Glomerular endothelial cell (primary cell): ENCODE data around the gene SWAP70. TPM values are rescaled to one million over a fixed set of nuclear protein-coding genes. Genes with fewer than 3 reads are reported as not detected.
"Not testable (repeated sequence)": the region's sequence is repeated elsewhere in the genome, so short reads cannot be mapped to it uniquely, and the experiment has no call there.

Experiments
- DNase-seq: peaks from one replicate; pipeline ENCODE4 v3.0.0-alpha.2; 2011; ENCODE audit warnings: low read depth, low spot score; ENCODE audit errors: extremely low read depth
- total RNA-seq: library from RNA; depleted of rRNA; stranded (reverse); fragments of >200 nt; gene quantifications from 2 replicates; pipeline ENCODE4 v1.2.3, GENCODE V29; 2015

Gene SWAP70
- total RNA-seq, 1 donor from 2014 or later, result 96.5 TPM

GRCh38 chr11:9689721-9690120 is 25.8 kb downstream of the SWAP70 start:
- no peak for DNase-seq

DNA sequence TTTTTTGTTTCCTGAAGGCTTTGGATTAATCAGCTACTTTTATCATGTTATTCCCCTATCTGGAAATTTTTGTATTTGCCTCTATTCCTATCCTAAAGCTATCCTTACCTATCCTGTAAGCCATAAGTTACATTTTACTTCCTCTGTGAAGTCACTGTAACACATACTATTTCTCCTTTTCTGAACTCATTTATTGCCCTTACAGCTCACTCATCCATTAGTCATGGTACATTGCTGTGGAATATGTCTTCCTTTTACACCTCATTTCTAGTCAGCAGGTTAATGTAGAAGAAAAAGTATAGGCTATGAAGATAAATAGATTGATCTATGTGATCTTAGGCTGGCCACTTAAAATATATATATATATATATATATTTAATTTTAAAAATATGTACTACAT is 28.0 kb downstream of the SWAP70 start:
- no peak for DNase-seq

GRCh38 chr11:9692691-9693090 is 28.8 kb downstream of the SWAP70 start:
- DNase-seq, result no peak

DNA sequence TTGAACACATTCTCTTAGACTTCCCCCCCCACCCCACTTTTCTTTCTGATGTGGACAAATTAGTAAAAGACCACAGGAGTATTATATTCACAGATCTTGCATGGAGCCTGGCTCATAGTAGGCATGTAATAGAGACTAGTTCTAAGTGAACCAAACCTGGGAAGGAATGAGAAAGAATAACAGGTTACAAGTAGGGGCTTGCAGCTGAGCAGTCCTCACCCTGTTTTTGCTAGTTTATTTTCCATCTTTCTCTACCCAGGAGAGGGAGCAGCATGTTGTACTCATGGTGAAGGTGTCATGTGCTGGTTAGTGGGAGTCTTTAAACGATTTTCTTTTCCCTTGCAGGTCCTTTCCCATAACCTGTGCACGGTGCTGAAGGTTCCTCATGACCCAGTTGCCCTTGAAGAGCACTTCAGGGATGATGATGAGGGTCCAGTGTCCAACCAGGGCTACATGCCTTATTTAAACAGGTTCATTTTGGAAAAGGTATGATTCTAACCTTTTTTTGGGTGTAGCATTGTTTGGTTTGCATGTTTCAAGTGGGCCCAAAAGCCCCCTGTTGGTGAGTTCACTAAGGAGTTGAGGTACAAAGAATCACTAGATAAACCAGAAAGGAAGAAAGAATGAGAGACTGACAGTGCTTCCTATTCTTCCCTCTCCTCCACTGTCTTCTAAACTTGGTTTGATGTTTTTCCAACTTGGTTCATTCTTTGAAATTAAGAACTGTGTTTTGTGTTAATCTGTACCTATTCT is 30.1 kb downstream of the SWAP70 start:
- no peak for DNase-seq

GRCh38 chr11:9695228-9695627 is 31.4 kb downstream of the SWAP70 start:
- not testable (repeated sequence) for DNase-seq

DNA sequence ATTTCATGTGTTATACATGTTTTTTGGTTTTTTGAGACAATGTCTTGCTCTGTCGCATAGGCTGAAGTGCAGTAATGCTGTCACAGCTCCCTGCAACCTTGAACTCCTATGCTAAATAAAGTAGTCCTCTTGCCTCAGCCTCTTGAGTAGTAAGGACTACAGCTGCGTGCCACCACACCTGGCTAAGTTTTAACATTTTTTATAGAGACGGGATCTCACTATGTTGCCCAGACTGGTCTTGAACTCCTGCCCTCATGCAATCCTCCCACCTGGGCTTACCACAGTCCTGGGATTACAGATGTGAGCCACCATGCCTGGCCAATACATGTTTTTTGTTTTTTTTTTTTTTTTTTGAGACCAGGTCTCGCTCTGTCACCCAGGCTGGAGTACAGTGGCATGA is 33.9 kb downstream of the SWAP70 start:
- DNase-seq, result no peak

GRCh38 chr11:9700105-9700801 is 36.4 kb downstream of the SWAP70 start:
- no peak for DNase-seq

DNA sequence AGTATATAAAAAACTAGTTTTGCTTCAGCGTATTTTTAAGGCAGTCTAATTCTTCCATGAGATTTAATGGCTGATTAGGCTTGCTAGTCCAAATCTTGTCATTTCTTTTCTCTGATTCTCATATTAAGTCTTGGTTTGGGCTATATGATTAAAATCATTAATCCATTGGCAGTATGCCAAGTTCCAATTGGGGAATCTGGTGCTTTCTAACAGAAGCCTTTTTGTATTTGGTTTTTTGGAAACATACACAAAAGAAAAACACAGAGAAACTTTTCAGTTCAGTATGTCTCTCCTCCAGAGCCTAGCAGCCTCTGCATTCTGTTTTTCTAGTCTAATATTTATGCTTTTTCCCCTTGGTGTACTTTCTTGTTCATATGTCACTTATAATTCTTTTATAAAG is 37.9 kb downstream of the SWAP70 start:
- DNase-seq, result no peak

GRCh38 chr11:9703280-9703679 is 39.4 kb downstream of the SWAP70 start:
- DNase-seq, result peak; percentile 76

DNA sequence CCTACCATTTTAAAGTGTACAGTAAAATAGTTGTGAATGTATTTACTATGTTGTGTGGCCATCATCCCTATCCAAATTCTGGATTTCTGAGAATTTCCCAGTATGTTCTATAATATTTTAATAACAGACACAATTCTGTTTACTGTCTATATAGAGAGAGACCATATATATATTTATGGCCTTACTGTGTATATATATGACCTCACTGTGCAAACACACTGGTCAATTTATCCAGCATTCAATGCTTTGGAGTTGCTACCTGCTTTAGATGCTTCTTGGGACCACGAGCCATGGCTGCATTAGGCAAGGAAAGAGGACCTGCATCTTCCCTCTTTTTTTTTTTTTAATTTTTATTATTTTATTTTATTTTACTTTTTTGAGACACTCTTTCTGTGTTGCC is 40.2 kb downstream of the SWAP70 start:
- DNase-seq, result no peak

- DNase-seq, result no peak
Measured at GRCh38 chr11:9704620-9705019, 40.7 kb downstream of the SWAP70 start.

GRCh38 chr11:9705361-9705760 is 41.5 kb downstream of the SWAP70 start:
- not testable (repeated sequence) for DNase-seq

- DNase-seq, result peak; percentile 84
Measured at GRCh38 chr11:9708544-9708943, 44.7 kb downstream of the SWAP70 start.

GRCh38 chr11:9710223-9710622 is 46.3 kb downstream of the SWAP70 start:
- DNase-seq, result no peak

GRCh38 chr11:9710852-9711251 is 47.0 kb downstream of the SWAP70 start:
- DNase-seq, result no peak

DNA sequence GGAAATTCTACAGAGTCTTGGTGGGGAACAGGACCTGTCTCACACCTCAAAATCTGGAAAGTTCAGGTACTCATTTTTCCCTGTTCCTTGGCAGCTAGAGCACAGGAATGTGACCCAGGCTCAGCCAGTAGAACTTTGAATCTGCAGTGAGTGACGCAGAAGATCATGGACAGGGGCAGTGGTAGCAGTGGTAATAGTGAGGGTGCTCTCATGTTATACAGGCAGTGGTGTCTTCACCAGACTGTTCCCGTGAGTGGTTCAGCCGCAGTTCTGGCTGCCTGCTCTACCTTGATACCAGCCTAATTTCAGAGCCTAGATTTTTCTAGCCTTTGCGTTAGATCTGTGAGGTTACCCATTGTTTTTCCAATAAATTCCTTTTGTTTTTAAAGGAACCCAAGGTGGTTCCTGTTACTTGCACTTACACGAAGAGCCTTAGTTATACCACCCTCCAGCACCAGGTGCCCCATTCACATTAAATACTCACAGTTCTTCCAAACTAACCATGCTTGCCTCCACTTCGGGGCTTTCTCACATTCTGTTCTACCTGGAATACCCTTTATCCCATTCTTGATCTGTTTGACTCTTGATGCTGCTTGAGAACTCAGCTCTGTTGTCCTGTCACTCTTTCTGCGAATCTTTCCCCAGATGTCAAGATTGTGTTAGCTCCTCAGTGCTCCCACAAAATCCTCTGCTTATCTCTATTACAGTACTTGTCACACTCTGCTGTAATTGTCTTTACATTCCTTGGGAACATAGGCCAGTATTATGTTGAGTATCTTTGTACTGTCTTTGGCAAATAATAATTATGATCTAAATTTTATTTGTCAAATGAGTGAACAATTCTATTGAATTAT is 47.8 kb downstream of the SWAP70 start:
- no peak for DNase-seq

DNA sequence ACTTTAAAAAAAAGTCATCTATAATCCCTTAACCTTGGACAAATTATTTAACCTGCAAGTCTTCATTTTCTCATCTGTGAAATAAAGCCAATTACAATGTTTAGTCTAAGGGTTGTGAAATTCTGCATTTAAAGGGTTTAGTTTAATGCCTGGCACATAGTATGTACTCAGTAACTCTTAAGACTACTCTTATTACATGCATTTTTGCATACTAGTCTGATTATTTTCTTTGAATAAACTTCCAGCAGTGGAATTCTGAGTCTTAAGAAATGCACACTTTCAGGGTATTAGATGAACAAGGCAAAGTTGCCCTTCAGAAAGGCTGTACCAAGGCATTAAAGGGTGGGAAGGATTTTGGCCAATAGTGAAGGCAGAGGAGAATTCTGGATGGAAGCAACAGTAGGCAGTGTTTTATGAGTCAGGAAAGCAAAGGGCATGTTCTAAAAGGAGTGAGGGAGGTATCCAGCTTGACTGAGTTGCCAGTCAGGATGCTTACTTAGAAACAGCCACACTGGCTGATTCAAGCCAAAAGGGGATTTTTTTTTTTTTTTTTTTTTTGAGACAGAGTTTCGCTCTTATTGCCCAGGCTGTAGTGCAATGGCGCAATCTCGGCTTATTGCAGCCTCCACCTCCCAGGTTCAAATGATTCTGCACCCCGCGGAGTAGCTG is 50.5 kb downstream of the SWAP70 start:
- no peak for DNase-seq

- peak; percentile 96 for DNase-seq
Measured at GRCh38 chr11:9716275-9717039, 52.6 kb downstream of the SWAP70 start.

GRCh38 chr11:9717040-9717357 is 53.1 kb downstream of the SWAP70 start:
- DNase-seq, result no peak

DNA sequence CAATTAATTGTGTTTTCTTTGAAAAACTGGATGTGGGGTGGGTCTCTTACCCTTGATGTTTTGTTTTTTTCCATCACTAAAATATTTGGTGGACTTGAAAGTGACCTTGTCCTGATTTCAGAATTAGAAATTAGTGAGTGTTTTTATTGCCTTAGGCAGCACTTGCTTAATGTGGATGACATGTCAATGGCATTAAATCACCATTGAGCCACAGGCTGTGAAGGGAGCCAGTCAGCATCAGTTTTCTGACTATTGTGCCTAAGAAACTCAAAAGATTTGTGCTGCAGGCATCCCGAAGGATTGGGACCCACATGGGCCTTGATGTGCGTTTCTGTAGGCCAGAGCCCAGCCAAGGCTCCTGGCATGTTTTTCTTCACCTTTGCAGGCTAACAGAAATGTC is 53.8 kb downstream of the SWAP70 start:
- no peak for DNase-seq
